Measurements from ENCODE around the gene SYT7. TPM values are rescaled to one million over a fixed set of nuclear protein-coding genes. Genes with fewer than 3 reads are reported as not detected.

Gene SYT7
- total RNA-seq, 4 donors from 2014 or later, result 5.4 to 8.4 (median 7.5) TPM

DNA sequence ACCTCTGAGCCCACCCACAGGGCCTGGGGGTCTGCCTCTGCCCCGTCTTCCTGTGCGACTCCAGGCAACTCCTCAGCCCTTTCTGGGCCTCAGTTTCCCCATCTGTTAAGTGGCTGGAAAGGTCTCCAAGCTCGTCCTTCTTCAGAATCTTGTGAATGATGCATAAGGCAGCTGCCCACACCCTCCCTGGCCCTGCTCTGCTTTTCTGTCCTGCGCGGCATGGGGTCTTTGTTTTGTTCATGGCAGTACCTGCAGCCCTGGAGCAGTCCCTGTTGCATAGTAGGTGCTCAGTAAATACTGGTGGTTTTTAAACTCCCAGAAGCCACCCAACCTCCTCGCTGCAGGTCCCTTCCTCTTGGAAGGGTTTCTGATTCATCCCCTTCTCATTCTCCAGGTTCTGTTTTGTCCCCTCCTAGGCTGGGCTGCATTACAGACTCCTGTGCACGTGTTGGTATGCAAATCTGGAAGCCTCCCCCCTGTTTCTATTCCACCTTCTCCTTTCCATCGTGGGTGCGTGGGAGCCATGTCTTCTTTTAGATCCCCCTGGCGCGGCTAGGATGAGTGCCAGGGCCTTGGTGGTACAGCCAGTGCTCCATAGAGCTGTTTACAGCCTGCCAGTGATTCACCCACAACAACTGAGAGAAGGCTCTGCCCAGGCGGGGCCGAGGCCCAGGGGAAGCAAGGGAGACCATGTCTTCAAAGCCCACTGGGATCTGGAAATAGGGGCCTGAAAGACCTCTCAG, 19.3 kb upstream of the SYT7 start:
- H3K36me3 ChIP-seq, result no peaks in the 10 kb centered on the region
- WGBS, result 75% methylated on average over 13 of the region's 13 CpGs
- no peaks in the 10 kb centered on the region for H3K27me3 ChIP-seq
- no peak for DNase-seq (ENCODE audit: low spot score in 2 of 2)
- H3K4me3 ChIP-seq, result no peak overlapping the region
- TF ChIP-seq, protein P1, sequence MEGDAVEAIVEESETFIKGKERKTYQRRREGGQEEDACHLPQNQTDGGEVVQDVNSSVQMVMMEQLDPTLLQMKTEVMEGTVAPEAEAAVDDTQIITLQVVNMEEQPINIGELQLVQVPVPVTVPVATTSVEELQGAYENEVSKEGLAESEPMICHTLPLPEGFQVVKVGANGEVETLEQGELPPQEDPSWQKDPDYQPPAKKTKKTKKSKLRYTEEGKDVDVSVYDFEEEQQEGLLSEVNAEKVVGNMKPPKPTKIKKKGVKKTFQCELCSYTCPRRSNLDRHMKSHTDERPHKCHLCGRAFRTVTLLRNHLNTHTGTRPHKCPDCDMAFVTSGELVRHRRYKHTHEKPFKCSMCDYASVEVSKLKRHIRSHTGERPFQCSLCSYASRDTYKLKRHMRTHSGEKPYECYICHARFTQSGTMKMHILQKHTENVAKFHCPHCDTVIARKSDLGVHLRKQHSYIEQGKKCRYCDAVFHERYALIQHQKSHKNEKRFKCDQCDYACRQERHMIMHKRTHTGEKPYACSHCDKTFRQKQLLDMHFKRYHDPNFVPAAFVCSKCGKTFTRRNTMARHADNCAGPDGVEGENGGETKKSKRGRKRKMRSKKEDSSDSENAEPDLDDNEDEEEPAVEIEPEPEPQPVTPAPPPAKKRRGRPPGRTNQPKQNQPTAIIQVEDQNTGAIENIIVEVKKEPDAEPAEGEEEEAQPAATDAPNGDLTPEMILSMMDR (IDR thresholded peaks at IDR 0.05), result no peak
- TF ChIP-seq POLR2A (IDR thresholded peaks at IDR 0.05) (no peak), POLR2AphosphoS5 (IDR thresholded peaks at IDR 0.05) (no peak), EP300 (IDR thresholded peaks at IDR 0.05) (no peak)
- no peak overlapping the region for H3K27ac ChIP-seq
- H3K4me1 ChIP-seq, result peaks cover 41% of the 10 kb centered on the region
- H3K9me3 ChIP-seq, result no peaks in the 10 kb centered on the region

DNA sequence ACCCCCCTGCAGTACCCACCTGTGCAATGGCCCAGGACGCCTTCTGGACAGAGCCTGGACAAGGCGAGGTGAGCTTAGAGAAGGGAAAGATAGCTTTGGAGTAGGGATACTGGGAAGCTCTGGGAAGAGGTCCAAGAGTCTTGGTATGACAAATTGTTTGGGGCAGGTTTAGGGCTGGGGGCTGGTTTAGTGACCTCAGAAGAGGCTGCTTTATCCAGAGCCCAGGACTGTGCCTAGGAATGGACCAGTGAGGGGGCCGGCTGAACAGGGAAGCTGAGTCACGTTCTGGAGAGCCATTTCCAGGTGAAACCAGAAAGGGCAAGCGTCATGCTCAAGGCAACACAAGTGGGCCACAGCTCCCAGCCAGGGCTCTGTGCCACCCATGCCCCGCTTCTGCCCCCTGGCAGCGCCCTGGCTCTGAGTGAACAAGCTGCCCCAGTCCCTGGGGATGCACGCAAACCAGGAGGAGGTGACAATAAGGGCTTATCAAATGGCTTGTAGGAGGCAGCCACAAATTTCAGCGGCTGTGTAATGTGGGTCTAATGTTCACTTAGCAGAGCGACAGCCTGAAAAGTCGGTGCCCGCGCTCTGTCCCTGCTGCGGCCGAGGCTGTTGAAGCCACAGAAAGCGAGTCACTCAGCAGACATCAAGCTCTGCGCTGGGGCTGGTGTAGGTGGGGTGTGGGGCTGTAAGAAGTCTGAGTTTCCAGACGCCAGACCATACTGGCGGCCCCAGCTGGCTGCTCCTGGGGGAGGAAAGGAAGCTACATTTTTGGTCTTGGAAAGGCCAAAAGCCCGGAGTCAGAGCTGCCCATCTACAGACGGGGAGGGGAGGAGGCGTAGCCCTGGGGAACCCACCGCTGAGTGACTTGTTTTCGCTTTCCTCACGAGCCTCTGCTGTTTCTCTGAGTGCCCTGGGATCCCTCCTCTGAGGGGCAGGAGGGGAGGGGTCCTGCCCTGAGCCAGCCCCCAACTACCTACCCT, 18.3 kb upstream of the SYT7 start:
- peaks cover 50% of the 10 kb centered on the region for H3K4me1 ChIP-seq
- H3K27ac ChIP-seq, result no peak overlapping the region
- H3K4me3 ChIP-seq, result no peak overlapping the region
- WGBS, result 56% methylated on average over 22 of the region's 25 CpGs
- TF ChIP-seq POLR2A (IDR thresholded peaks at IDR 0.05) (no peak), POLR2AphosphoS5 (IDR thresholded peaks at IDR 0.05) (no peak), EP300 (IDR thresholded peaks at IDR 0.05) (no peak)
- TF ChIP-seq, protein P1 (IDR thresholded peaks at IDR 0.05), result no peak
- H3K36me3 ChIP-seq, result no peaks in the 10 kb centered on the region
- peaks cover 6% of the 10 kb centered on the region for H3K27me3 ChIP-seq
- no peaks in the 10 kb centered on the region for H3K9me3 ChIP-seq
- DNase-seq (ENCODE audit: low spot score in 2 of 2), result no peak

GRCh38 chr11:61598374-61598773, 17.5 kb upstream of the SYT7 start:
- no peaks in the 10 kb centered on the region for H3K9me3 ChIP-seq
- TF ChIP-seq EP300 (IDR thresholded peaks at IDR 0.05), result no peak
- TF ChIP-seq POLR2A (IDR thresholded peaks at IDR 0.05), result no peak
- TF ChIP-seq, protein P1 (IDR thresholded peaks at IDR 0.05), result no peak
- no peak for TF ChIP-seq POLR2AphosphoS5 (IDR thresholded peaks at IDR 0.05)
- H3K27me3 ChIP-seq, result peaks cover 6% of the 10 kb centered on the region
- no peak for DNase-seq (ENCODE audit: low spot score in 2 of 2)
- no peak overlapping the region for H3K4me3 ChIP-seq
- peaks cover 47% of the 10 kb centered on the region for H3K4me1 ChIP-seq
- H3K27ac ChIP-seq, result no peak overlapping the region
- H3K36me3 ChIP-seq, result no peaks in the 10 kb centered on the region
- WGBS, result 75% methylated on average over 3 of the region's 3 CpGs

DNA sequence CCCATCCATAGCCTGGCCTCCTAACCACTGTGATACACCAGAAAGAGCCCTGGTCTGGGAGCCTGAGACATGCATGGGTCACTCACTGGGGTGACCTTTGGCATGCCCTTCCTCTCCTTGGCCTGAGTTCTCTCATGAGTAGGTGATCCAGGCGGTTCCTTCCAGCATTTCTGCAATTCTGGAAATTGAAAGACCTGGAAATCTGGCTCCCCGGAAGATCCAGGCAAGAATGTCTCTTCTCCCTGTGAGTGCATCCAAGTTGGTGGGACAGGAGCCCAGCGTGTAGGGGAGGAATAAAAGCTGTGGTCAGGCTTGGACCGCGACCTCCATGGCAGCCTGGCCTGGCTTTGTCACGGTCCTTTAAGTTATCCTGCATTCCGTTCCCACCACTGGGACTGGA, 16.1 kb upstream of the SYT7 start:
- H3K27me3 ChIP-seq, result peaks cover 6% of the 10 kb centered on the region
- H3K4me3 ChIP-seq, result no peak overlapping the region
- TF ChIP-seq EP300 (IDR thresholded peaks at IDR 0.05), result no peak
- no peak for TF ChIP-seq POLR2A (IDR thresholded peaks at IDR 0.05)
- no peak for TF ChIP-seq POLR2AphosphoS5 (IDR thresholded peaks at IDR 0.05)
- peaks cover 33% of the 10 kb centered on the region for H3K4me1 ChIP-seq
- no peak for DNase-seq (ENCODE audit: low spot score in 2 of 2)
- 100% methylated on average over 1 of the region's 7 CpGs for WGBS
- H3K36me3 ChIP-seq, result no peaks in the 10 kb centered on the region
- H3K9me3 ChIP-seq, result no peaks in the 10 kb centered on the region
- H3K27ac ChIP-seq, result no peak overlapping the region

DNA sequence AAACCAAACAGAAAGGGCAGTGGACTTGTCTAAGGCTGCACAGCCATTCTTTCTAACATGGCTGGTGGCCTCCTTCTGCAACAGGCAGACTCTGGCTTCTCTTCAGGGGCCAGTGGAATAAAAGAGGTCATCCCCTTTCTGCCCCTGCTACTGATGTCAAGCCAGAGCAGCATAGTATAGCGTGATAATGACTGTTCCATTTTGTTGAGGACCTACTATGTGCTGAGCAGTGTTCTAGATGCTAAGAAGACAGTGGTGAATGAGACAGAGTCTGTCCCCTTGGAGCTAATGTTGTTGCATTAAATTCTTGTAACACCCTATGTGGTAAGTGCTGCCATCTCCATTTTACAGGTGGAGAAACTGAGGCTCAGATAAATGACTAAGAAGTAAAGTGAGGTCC, 15.7 kb upstream of the SYT7 start:
- WGBS, result 91% methylated on average over 1 of the region's 1 CpG
- H3K4me1 ChIP-seq, result peaks cover 30% of the 10 kb centered on the region
- no peak overlapping the region for H3K27ac ChIP-seq
- no peaks in the 10 kb centered on the region for H3K36me3 ChIP-seq
- no peak for DNase-seq (ENCODE audit: low spot score in 2 of 2)
- TF ChIP-seq POLR2AphosphoS5 (IDR thresholded peaks at IDR 0.05), result no peak
- H3K9me3 ChIP-seq, result no peaks in the 10 kb centered on the region
- H3K27me3 ChIP-seq, result peaks cover 6% of the 10 kb centered on the region
- no peak overlapping the region for H3K4me3 ChIP-seq

- Histone ChIP-seq H3K36me3 (no peaks in the 10 kb centered on the region), H3K27me3 (peaks cover 6% of the 10 kb centered on the region), H3K9me3 (no peaks in the 10 kb centered on the region), H3K4me3 (no peak overlapping the region), H3K27ac (no peak overlapping the region), H3K4me1 (peaks cover 27% of the 10 kb centered on the region)
- no peak for TF ChIP-seq EP300 (IDR thresholded peaks at IDR 0.05)
- no peak for TF ChIP-seq POLR2A (IDR thresholded peaks at IDR 0.05)
- TF ChIP-seq, protein P1 (IDR thresholded peaks at IDR 0.05), result no peak
- no peak for TF ChIP-seq POLR2AphosphoS5 (IDR thresholded peaks at IDR 0.05)
- WGBS, result 67% methylated on average over 5 of the region's 5 CpGs
- DNase-seq (ENCODE audit: low spot score in 2 of 2), result no peak
Measured at GRCh38 chr11:61594907-61595257, 14.0 kb upstream of the SYT7 start.
